RWPE1 (cell line): ENCODE measurements around the gene NMT2.

Experiments used
- CTCF ChIA-PET: fragments of 350-600 bp; sonication (Branson Sonifier 250); formaldehyde crosslinking; extraction: SDS; loops from one replicate; lab custom pipeline; 2021; lab: Yijun Ruan, JAX
- POLR2A ChIA-PET: fragments of 400-600 bp; formaldehyde crosslinking; extraction: SDS; loops from one replicate; lab custom pipeline; 2020; ENCODE audit warnings: antibody characterized with exemption; ENCODE audit not compliant: low non-redundant PET; lab: Yijun Ruan, JAX
- DNase-seq: peaks from one replicate; pipeline ENCODE4 v3.0.0; 2012; ENCODE audit warnings: low spot score
- H3K27ac ChIP-seq: fragments of 450-650 bp; 2 replicates; pipeline ENCODE4 v1.5.1; 2017
- TF ChIP-seq, protein P1 (sequence below): fragments of 450-650 bp; conservative IDR thresholded peaks from 2 replicates; pipeline ENCODE4 v1.5.1; 2017; ENCODE audit warnings: low read depth, mild to moderate bottlenecking

NMT2 gene

DNA sequence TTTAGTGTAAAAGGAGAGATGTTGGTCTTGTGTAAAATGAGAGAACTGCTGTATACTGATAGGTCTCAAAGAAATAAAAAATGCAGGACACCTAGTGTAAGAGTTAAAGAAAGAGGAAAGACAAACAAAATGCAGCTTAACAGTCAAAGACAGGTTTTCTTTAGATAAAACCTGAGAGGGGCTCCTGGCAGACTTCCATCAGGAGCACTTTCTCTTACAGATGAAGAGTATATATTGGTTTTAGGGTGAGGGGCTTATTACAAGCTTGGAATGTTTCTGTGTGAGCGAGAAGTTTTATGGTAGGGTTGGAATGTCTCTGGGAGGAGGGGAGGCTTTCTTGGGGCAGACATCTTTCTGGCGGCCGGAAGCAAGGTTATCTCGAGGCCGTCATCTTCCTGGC, 96.1 kb downstream of the NMT2 start:
- no peak overlapping the region for H3K27ac ChIP-seq
- CTCF ChIA-PET = no interaction called here
- POLR2A ChIA-PET = no interaction called here
- TF ChIP-seq, protein P1, sequence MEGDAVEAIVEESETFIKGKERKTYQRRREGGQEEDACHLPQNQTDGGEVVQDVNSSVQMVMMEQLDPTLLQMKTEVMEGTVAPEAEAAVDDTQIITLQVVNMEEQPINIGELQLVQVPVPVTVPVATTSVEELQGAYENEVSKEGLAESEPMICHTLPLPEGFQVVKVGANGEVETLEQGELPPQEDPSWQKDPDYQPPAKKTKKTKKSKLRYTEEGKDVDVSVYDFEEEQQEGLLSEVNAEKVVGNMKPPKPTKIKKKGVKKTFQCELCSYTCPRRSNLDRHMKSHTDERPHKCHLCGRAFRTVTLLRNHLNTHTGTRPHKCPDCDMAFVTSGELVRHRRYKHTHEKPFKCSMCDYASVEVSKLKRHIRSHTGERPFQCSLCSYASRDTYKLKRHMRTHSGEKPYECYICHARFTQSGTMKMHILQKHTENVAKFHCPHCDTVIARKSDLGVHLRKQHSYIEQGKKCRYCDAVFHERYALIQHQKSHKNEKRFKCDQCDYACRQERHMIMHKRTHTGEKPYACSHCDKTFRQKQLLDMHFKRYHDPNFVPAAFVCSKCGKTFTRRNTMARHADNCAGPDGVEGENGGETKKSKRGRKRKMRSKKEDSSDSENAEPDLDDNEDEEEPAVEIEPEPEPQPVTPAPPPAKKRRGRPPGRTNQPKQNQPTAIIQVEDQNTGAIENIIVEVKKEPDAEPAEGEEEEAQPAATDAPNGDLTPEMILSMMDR = no peak
- no peak for DNase-seq

DNA sequence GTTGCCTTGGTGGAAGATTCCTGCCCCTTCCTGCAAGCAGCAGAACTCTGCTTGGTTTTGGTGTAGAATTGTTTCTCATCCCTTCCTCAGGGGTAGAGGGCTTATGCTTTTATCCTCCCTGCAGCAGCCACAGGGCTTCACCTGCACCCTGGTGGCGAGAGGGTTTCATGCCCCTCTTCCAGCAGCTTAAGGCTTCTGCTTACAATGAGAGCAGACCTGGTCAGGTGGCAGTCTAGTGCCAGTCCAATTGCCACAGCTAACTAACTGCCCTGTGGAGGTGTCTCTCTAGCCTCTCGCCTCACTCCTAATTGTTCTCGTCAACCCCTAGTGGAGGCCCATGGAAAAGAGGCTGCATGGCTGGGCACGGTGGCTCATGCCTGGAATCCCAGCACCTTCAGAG, 99.3 kb downstream of the NMT2 start:
- no peak overlapping the region for H3K27ac ChIP-seq
- TF ChIP-seq, protein P1 = no peak
- DNase-seq = no peak
- ChIA-PET POLR2A (no interaction called here), CTCF (interaction anchor here (0.6 kb wide), 1 partner anchor 281 kb away, joined by 3 read pairs; no protein-coding TSS in a partner anchor)

DNA sequence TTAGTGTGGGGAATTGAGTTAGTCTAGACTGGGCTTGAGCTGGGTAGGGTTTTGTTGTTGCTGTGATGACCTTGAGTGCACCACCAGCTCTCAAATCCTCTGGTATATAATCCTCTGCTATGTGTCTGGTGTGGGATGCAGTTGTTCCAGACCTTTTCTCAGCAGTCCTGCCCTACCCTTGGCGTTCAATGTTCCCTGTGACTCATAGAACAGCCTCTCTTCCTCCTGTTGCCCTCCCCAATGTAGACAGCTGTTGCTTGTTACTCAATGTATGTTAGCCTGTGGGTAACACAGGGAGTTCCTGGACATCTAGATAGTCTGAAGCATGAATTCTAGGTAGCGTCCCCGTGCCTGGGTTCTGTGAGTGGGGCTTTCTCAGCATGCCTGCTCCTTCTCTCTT, 99.7 kb downstream of the NMT2 start:
- TF ChIP-seq, protein P1 = no peak
- DNase-seq = peak; percentile 50
- ChIA-PET CTCF (no interaction called here), POLR2A (no interaction called here)
- no peak overlapping the region for H3K27ac ChIP-seq

GRCh38 chr10:15067154-15067553, 101.3 kb downstream of the NMT2 start:
- DNase-seq = no peak
- no peak overlapping the region for H3K27ac ChIP-seq
- TF ChIP-seq, protein P1 = no peak
- CTCF ChIA-PET = no interaction called here
- POLR2A ChIA-PET = no interaction called here

DNA sequence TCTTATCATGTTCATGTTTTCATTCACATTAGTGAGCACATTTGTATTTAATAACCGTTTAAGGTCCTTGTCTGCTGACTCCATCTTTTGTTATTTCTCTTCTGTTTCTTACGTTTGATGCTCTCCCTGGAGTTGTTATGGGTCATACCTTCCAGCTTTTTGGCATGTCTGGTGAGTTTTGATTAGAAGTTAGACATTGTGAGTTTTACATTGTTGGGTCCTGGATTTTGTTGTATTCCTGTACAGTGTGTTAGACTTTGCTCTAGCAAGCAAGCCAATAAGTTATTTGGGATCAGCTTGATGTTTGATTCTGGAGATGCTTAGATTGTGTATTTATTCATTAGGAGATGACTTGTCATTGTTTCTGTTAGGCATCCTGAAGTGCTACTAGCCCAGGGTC, 107.9 kb downstream of the NMT2 start:
- CTCF ChIA-PET = no interaction called here

GRCh38 chr10:15059914-15060313, 108.6 kb downstream of the NMT2 start:
- CTCF ChIA-PET = no interaction called here

More for the DNA sequence above, 107.9 kb downstream of the NMT2 start:
- POLR2A ChIA-PET = no interaction called here
- TF ChIP-seq, protein P1 = no peak
- no peak overlapping the region for H3K27ac ChIP-seq
- DNase-seq = no peak

More at GRCh38 chr10:15059914-15060313, 108.6 kb downstream of the NMT2 start:
- TF ChIP-seq, protein P1 = no peak
- POLR2A ChIA-PET = no interaction called here
- no peak overlapping the region for H3K27ac ChIP-seq
- no peak for DNase-seq
